ENCODE data around the gene CSMD2.

DNA sequence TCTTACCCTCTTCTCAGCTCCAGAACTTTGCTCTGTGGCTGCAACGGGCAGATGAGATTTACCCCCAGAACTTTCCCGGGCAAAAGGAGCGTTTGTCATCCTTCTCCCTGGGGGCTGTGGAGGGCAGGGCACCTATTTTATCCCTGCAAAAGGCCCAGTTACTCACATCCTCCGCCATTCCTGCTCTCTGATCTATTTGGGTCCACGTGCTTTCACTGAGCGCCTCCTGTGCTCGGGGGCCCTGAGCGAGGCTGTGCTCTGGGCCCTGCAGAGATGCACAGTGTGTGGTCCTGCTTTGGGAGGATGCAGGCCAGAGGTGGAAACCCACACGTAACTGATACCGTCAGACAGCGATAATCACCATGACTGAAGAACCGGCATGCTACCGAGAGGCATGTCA, 2.4 kb upstream of the CSMD2 start:
- TF ChIP-seq, protein P1, sequence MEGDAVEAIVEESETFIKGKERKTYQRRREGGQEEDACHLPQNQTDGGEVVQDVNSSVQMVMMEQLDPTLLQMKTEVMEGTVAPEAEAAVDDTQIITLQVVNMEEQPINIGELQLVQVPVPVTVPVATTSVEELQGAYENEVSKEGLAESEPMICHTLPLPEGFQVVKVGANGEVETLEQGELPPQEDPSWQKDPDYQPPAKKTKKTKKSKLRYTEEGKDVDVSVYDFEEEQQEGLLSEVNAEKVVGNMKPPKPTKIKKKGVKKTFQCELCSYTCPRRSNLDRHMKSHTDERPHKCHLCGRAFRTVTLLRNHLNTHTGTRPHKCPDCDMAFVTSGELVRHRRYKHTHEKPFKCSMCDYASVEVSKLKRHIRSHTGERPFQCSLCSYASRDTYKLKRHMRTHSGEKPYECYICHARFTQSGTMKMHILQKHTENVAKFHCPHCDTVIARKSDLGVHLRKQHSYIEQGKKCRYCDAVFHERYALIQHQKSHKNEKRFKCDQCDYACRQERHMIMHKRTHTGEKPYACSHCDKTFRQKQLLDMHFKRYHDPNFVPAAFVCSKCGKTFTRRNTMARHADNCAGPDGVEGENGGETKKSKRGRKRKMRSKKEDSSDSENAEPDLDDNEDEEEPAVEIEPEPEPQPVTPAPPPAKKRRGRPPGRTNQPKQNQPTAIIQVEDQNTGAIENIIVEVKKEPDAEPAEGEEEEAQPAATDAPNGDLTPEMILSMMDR (IDR thresholded peaks at IDR 0.05): no peak
- no peak for TF ChIP-seq POLR2A (IDR thresholded peaks at IDR 0.05)
